Measurements from ENCODE around the gene C9orf153. TPM values are rescaled to one million over a fixed set of nuclear protein-coding genes. Genes with fewer than 3 reads are reported as not detected.
A peak's percentile ranks its signal among the peaks of the same experiment; 100 is the strongest.

The C9orf153 gene
- total and polyA plus RNA-seq, 2 of the 13 experiments (the other 11 are each of a cell fraction or from before 2014, with no cell fraction given) = 0.17 to 0.44 TPM

DNA sequence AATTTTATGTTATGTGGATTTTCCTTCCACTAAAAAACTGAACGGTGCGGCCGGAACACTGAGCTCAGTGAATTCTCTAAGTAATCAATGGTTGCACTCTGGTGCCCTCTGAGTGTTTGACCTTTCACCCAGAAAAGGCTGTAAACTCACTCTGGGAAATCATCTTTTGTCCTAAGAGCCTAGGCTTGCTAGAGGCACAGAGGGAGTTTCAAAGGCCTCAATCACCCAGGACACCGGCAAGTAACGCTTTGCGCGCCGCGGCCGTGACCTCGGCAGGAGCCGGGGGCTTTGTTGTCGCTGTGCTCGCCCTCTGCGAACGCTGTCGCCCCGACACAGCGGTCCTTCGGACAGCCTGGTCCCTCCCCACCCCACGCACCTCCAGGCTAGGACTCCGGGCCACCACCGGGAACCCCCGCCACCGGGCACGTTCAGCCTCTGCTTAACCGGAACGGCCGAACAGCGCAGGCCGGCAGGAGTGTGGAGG, 22.2 kb upstream of the C9orf153 start (continued):
- TF ChIP-seq ZNF446 (CRISPR knock-in tag; IDR thresholded peaks at IDR 0.05) (peak; percentile 25; the same call in 1 of the 2 replicates), NR2F6 (IDR thresholded peaks at IDR 0.05) (peak; percentile 85), NR2F6 (CRISPR knock-in tag; IDR thresholded peaks at IDR 0.05) (peak; percentile 33), NFATC3 (CRISPR knock-in tag; IDR thresholded peaks at IDR 0.05) (no peak), THAP11 (CRISPR knock-in tag; IDR thresholded peaks at IDR 0.05) (no peak), PRMT3 (CRISPR knock-in tag; IDR thresholded peaks at IDR 0.05; ENCODE audit: borderline replicate concordance, low read depth) (no peak), ZNF781 (CRISPR knock-in tag; IDR thresholded peaks at IDR 0.05; ENCODE audit: borderline replicate concordance, not compliant biosample characterization) (no peak), NR2F1 (CRISPR knock-in tag; IDR thresholded peaks at IDR 0.05) (peak; percentile 25 to 79; a peak in 2 of 4 replicates), GTF2F1 (IDR thresholded peaks at IDR 0.05; ENCODE audit: low read length) (no peak), KMT2A (CRISPR knock-in tag; IDR thresholded peaks at IDR 0.05) (peak; percentile 48; the same call in 1 of the 2 replicates), ZFP82 (CRISPR knock-in tag; IDR thresholded peaks at IDR 0.05; ENCODE audit: borderline replicate concordance) (peak; percentile 45; the same call in 1 of the 2 replicates)
- TF ChIP-seq, protein P1, sequence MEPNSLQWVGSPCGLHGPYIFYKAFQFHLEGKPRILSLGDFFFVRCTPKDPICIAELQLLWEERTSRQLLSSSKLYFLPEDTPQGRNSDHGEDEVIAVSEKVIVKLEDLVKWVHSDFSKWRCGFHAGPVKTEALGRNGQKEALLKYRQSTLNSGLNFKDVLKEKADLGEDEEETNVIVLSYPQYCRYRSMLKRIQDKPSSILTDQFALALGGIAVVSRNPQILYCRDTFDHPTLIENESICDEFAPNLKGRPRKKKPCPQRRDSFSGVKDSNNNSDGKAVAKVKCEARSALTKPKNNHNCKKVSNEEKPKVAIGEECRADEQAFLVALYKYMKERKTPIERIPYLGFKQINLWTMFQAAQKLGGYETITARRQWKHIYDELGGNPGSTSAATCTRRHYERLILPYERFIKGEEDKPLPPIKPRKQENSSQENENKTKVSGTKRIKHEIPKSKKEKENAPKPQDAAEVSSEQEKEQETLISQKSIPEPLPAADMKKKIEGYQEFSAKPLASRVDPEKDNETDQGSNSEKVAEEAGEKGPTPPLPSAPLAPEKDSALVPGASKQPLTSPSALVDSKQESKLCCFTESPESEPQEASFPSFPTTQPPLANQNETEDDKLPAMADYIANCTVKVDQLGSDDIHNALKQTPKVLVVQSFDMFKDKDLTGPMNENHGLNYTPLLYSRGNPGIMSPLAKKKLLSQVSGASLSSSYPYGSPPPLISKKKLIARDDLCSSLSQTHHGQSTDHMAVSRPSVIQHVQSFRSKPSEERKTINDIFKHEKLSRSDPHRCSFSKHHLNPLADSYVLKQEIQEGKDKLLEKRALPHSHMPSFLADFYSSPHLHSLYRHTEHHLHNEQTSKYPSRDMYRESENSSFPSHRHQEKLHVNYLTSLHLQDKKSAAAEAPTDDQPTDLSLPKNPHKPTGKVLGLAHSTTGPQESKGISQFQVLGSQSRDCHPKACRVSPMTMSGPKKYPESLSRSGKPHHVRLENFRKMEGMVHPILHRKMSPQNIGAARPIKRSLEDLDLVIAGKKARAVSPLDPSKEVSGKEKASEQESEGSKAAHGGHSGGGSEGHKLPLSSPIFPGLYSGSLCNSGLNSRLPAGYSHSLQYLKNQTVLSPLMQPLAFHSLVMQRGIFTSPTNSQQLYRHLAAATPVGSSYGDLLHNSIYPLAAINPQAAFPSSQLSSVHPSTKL (CRISPR knock-in tag; IDR thresholded peaks at IDR 0.05) = 0 out of 2 replicates have a peak, but pooled peaks have one; percentile 3
- TF ChIP-seq, protein P2, sequence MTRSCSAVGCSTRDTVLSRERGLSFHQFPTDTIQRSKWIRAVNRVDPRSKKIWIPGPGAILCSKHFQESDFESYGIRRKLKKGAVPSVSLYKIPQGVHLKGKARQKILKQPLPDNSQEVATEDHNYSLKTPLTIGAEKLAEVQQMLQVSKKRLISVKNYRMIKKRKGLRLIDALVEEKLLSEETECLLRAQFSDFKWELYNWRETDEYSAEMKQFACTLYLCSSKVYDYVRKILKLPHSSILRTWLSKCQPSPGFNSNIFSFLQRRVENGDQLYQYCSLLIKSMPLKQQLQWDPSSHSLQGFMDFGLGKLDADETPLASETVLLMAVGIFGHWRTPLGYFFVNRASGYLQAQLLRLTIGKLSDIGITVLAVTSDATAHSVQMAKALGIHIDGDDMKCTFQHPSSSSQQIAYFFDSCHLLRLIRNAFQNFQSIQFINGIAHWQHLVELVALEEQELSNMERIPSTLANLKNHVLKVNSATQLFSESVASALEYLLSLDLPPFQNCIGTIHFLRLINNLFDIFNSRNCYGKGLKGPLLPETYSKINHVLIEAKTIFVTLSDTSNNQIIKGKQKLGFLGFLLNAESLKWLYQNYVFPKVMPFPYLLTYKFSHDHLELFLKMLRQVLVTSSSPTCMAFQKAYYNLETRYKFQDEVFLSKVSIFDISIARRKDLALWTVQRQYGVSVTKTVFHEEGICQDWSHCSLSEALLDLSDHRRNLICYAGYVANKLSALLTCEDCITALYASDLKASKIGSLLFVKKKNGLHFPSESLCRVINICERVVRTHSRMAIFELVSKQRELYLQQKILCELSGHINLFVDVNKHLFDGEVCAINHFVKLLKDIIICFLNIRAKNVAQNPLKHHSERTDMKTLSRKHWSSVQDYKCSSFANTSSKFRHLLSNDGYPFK (CRISPR knock-in tag; IDR thresholded peaks at IDR 0.05; ENCODE audit: borderline replicate concordance) = no peak
- TF ChIP-seq, protein P3, sequence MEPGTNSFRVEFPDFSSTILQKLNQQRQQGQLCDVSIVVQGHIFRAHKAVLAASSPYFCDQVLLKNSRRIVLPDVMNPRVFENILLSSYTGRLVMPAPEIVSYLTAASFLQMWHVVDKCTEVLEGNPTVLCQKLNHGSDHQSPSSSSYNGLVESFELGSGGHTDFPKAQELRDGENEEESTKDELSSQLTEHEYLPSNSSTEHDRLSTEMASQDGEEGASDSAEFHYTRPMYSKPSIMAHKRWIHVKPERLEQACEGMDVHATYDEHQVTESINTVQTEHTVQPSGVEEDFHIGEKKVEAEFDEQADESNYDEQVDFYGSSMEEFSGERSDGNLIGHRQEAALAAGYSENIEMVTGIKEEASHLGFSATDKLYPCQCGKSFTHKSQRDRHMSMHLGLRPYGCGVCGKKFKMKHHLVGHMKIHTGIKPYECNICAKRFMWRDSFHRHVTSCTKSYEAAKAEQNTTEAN (CRISPR knock-in tag; conservative IDR thresholded peaks at IDR 0.05) = 0 out of 2 replicates have a peak, but pooled peaks have one; percentile 24
- TF ChIP-seq, protein P4, sequence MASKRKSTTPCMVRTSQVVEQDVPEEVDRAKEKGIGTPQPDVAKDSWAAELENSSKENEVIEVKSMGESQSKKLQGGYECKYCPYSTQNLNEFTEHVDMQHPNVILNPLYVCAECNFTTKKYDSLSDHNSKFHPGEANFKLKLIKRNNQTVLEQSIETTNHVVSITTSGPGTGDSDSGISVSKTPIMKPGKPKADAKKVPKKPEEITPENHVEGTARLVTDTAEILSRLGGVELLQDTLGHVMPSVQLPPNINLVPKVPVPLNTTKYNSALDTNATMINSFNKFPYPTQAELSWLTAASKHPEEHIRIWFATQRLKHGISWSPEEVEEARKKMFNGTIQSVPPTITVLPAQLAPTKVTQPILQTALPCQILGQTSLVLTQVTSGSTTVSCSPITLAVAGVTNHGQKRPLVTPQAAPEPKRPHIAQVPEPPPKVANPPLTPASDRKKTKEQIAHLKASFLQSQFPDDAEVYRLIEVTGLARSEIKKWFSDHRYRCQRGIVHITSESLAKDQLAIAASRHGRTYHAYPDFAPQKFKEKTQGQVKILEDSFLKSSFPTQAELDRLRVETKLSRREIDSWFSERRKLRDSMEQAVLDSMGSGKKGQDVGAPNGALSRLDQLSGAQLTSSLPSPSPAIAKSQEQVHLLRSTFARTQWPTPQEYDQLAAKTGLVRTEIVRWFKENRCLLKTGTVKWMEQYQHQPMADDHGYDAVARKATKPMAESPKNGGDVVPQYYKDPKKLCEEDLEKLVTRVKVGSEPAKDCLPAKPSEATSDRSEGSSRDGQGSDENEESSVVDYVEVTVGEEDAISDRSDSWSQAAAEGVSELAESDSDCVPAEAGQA (IDR thresholded peaks at IDR 0.05; ENCODE audit: low read depth) = no peak
- TF ChIP-seq, protein P4 (CRISPR knock-in tag; IDR thresholded peaks at IDR 0.05; ENCODE audit: borderline replicate concordance) = peak; percentile 17; the same call in 1 of the 2 replicates
